Right lung (tissue), 5 donors: ENCODE results near the gene TTLL12. TPM values are rescaled to one million over a fixed set of nuclear protein-coding genes. Genes with fewer than 3 reads are reported as not detected.

Source experiments
- DNase-seq, 2 donors: peaks; one replicate each; pipeline ENCODE4 v3.0.0-alpha.2; 2013
- polyA plus RNA-seq, 5 donors: library from polyadenylated mRNA; unstranded; fragments of 120-200 nt; gene quantifications; one replicate each; pipeline versions ENCODE4 v1.2.1 to v1.2.3, GENCODE V29; 2013; ENCODE audit warnings: inconsistent platforms in 1 of 5, low replicate concordance in 1 of 5; ENCODE audit not compliant: insufficient read length in 5 of 5, insufficient read depth in 1 of 5

Gene TTLL12
- polyA plus RNA-seq, 5 donors, result 16.9 to 35.3 (median 20.9) TPM

GRCh38 chr22:43129426-43130425 lies 57.2 kb downstream of the TTLL12 start:
- no peak for DNase-seq

DNA sequence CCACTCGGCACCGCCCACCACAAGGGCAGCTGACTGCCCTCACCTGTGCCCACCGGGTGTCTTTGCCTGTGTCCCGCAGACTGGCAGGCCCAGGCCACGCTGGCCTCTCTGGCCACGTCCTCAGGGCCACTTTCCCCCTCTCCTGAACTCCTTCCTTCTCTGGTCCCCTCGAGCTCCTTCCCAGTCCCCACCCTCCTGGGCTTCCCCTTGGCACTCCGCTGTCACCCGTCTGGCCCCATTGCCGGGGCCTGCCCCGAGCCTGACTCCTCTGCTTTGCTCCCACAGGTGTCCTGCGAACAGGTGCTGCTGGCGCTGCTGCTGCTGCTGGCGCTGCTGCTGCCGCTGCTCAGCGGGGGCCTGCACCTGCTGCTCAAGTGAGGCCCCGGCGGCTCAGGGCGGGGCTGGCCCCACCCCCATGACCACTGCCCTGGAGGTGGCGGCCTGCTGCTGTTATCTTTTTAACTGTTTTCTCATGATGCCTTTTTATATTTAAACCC lies 58.0 kb downstream of the TTLL12 start:
- no peak for DNase-seq

DNA sequence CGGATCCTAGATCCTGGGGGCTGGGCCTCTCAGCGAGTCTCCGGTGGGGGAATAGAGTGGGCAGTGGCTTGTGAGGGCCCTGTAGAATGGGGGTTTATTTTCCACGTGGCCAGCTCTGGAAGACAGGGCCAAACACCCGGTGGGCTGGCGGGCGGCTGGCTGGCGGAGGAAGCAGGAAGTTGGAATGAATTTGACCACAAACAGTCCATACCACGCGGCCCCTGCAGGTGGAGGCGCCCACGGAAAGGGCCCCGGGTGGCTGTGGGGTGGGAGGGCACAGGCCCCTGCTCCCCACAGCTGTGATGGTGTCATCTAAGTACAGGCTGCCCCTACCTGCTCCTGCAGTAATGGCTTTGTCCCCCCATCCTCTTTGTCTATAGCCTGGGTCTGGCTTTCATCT lies 58.8 kb downstream of the TTLL12 start:
- DNase-seq, result no peak

GRCh38 chr22:43127166-43127908 lies 59.6 kb downstream of the TTLL12 start:
- no peak for DNase-seq

- DNase-seq, result no peak
These were observed 60.3 kb downstream of the TTLL12 start for GRCh38 chr22:43126501-43127165.

- DNase-seq, result no peak
These were observed 67.9 kb downstream of the TTLL12 start for GRCh38 chr22:43118953-43119458.

GRCh38 chr22:43118024-43118849 lies 68.7 kb downstream of the TTLL12 start:
- no peak for DNase-seq

DNA sequence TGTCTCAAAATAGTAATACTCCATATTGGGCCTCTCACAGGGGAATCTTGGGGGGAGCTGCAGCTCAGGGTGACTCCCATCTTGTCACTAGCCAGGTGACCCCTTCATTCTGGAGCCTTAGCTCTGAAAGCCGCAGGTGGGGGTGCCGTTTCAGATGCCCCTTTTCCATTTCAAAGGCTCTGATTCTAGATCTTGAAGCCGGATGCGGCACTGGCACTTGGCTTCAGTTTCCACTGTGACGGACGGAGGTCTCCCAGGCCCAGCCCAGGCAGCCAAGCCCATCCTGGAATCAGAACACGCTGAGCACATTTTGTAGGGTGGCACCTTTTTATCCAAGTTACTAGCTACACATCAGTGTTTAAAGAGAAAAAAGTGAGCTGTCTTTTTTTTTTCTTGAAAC lies 70.0 kb downstream of the TTLL12 start:
- no peak for DNase-seq

Other genes with a start within 250 kb of the TTLL12 start
- gene PACSIN2, start 172.0 kb downstream of the TTLL12 start, polyA plus RNA-seq, result 10 to 100 TPM; 57.4 to 68.7 (median 66.4) TPM
- 10 to 100 TPM; 14.0 to 18.9 (median 16.3) TPM for gene TTLL1, start 97.7 kb downstream of the TTLL12 start, polyA plus RNA-seq
- gene BIK, start 76.4 kb downstream of the TTLL12 start, polyA plus RNA-seq, result 1 to 10 TPM in 3 of 5 donors, under 1 TPM in 2; 0.70 to 1.5 (median 1.1) TPM
- gene MCAT, start 43.7 kb downstream of the TTLL12 start, polyA plus RNA-seq, result 10 to 100 TPM; 12.8 to 22.4 (median 15.0) TPM
- 10 to 100 TPM; 23.3 to 78.6 (median 39.8) TPM for gene TSPO, start 35.6 kb downstream of the TTLL12 start, polyA plus RNA-seq
- 1 to 10 TPM in 4 of 5 donors, under 1 TPM in 1; 0.69 to 3.1 (median 1.1) TPM for gene SCUBE1, start 156.2 kb upstream of the TTLL12 start, polyA plus RNA-seq
- gene MPPED1, start 224.9 kb upstream of the TTLL12 start, polyA plus RNA-seq, result under 1 TPM; 0.25 to 0.46 (median 0.46) TPM